HFF-Myc (cell line): Measurements from ENCODE around the gene NOTCH4.
"Not testable (repeated sequence)": the region's sequence is repeated elsewhere in the genome, so short reads cannot be mapped to it uniquely, and the experiment has no call there.

ENCODE experiments used
- DNase-seq: peaks from one replicate; pipeline ENCODE4 v3.0.0-alpha.2; 2011; ENCODE audit warnings: low read depth; ENCODE audit errors: extremely low read depth
- H3K4me3 ChIP-seq: replicated peaks from 2 replicates; pipeline ENCODE4 v1.5.1; 2011; ENCODE audit warnings: low read depth, mild to moderate bottlenecking, control low read depth, low read length
- CTCF ChIP-seq: IDR thresholded peaks from 2 replicates; pipeline ENCODE4 v1.5.1; 2012; ENCODE audit warnings: mild to moderate bottlenecking, low read depth, low read length, control low read depth; ENCODE audit errors: missing control alignments

Gene NOTCH4

DNA sequence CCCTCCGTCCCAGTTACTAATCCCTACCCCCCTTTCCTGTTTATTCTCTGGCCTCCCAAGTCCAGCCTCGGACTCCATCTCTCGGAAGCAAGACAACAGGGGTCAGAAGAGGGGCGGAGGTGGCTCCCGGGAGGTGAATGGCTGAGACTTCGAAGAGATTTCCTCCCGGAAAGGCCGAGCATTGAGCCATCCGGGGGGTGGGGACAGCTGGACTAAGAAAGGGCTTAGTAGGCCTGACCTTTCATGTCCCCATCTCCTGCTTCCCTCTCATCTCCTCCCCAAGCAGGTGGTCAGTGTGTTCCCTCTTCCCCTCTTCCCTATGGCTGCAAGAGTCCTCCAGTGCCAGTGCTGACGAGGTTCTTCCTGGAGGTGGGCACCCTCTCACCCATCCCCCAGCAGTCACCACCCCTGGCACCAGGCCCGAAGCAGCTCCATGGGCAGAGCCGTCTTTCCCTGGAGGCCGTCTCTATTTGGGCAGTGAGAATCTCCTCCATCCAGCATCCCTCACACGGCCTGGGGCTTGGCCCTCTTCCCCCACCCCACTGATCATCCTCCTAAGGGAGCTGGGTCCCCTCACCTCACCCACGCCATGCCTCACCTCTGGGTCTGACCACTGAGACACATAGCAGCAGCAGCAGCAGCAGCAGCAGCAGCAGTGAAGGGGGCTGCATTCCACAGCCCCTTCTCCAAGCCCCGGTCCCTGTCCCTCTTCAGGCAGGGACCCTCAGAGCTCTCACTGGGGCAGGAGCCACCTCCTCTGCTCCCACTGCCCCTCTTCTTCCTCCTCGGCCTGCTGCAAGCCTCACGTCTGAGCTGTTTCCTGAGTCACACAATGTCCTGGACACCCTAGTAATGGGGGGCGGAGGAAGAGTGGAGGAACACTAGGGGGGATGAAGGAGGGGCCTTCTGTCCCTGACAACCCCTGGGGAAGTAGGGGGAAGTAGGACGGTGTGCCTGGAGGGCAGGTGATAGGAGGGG lies at the start of gene NOTCH4:
Gene NOTCH4, minus strand, starts transcription at position 810 of the 978 bp plus-strand sequence. Its CDS starts 139 bp downstream, at position 671.
- no peak within 1 kb of the TSS for H3K4me3 ChIP-seq
- DNase-seq, result no peak
- no peak for TF ChIP-seq CTCF

DNA sequence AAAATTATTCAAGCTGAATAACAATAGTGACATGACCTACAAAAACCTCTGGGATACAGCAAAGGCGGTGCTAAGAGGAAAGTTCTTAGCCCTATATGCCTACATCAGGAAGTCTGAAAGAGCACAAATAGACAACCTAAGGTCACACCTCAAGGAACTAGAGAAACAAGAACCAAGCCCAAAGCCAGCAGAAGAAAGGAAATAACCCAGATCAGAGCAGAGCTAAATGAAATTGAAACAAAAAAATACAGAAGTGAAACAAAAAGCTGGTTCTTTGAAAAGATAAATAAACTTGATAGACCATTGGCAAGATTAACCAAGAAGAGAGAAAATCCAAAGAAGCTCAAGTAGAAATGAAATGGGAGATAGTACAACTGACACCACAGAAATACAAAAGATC lies 47.6 kb upstream of the NOTCH4 start:
- H3K4me3 ChIP-seq, result no peak overlapping the region
- DNase-seq, result no peak
- no peak for TF ChIP-seq CTCF

DNA sequence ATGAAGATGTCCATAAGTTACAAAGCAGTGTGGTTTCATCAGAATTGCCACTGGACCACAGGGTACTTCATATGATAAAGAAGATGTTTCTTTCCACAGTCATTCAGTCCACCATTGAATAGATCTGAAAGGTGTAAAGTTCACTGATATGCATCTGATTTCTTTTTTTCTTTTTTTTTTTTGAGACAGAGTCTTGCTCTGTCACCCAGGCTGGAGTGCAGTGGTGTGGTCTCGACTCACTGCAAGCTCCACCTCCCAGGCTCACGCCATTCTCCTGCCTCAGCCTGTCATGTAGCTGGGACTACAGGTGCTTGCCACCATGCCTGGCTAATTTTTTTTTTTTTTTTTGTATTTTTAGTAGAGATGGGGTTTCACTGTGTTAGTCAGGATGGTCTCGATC lies 44.6 kb upstream of the NOTCH4 start:
- DNase-seq, H3K4me3 ChIP-seq: not testable (repeated sequence)

- DNase-seq, result no peak
- no peak for TF ChIP-seq CTCF
- H3K4me3 ChIP-seq, result no peak overlapping the region
Observed at GRCh38 chr6:32267035-32267434, 43.2 kb upstream of the NOTCH4 start.

GRCh38 chr6:32257262-32257661 lies 33.4 kb upstream of the NOTCH4 start:
- not testable (repeated sequence) for H3K4me3 ChIP-seq, DNase-seq

DNA sequence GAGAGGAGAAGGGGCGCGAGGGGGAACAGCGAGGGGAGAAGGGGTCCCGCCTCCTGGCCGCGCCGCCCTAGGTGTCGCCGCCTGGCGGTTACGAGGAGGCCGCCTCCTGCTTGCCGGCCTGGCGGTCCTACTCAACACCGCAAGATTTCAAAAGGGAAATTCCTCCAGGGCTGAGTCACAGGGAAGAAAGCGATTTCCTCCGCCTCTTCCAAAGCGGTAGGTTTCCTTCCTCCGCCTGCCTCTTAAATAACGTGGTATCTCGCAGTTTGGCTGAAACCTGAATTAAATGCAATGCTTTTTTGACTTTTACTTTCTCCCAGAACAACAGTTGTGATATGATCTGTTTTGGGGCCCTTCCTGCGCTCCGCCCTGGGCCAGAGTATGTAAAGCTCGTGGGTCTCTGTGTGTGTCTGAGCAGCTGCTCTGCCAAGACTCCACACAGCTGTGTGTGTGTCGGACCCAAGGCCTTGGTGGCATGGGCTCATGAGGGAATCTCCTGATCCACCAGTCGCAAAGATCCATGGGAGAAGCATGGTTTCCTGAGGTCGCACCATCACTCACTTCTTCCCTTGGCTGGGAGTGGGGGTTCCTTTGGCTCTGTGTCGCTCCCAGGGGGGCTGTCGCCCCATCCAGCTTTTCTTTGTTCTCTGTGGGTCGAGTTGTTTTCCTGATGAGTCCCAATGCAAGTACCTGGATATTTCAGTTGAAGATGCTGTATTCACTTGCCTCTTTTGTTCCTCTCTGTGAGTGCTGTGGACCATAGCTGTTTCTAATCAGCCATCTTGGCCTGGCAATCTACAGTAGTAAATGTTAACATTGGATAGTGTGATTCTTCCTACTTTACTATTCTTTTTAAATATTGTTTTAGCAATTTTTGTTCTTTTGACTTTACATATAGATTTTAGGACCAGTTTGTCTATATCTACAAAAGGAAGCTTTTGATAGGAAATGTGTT lies 31.6 kb upstream of the NOTCH4 start:
- peak overlapping the region; percentile 34 for H3K4me3 ChIP-seq
- peak; percentile 44 for TF ChIP-seq CTCF
- peak; percentile 91 for DNase-seq

GRCh38 chr6:32254761-32255198 lies 30.9 kb upstream of the NOTCH4 start:
- peak overlapping the region; percentile 34 for H3K4me3 ChIP-seq
- no peak for DNase-seq
- no peak for TF ChIP-seq CTCF
